Right lobe of liver (tissue), 6 donors: ENCODE measurements around the gene RREB1. TPM values are rescaled to one million over a fixed set of nuclear protein-coding genes. Genes with fewer than 3 reads are reported as not detected.

Experiments
- ATAC-seq, 4 donors: fragments of 200-7000 bp; cut with Tn5 transposase; one replicate each; pipeline ENCODE4 v1.9.1; 2020; ENCODE audit warnings: mild to moderate bottlenecking in 4 of 4, moderate library complexity in 4 of 4
- DNase-seq, 3 donors: peaks; one replicate each; pipeline ENCODE4 v3.0.0-alpha.2; 2020
- H3K27ac ChIP-seq, 3 donors: fragments of 200-600 bp; one replicate each; pipeline ENCODE4 v1.8.0; 2022
- H3K27me3 ChIP-seq, 2 donors: fragments of 200-600 bp; one replicate each; pipeline ENCODE4 v1.8.0; 2022
- H3K36me3 ChIP-seq, 4 donors: fragments of 200-600 bp; sonication (generic) in 1 of 4; one replicate each; pipeline versions ENCODE4 v1.5.1 to v1.8.0; 2017 to 2022; ENCODE audit warnings: control low read depth in 1 of 4
- H3K4me1 ChIP-seq, 4 donors: fragments of 200-600 bp; sonication (generic) in 1 of 4; one replicate each; pipeline versions ENCODE4 v1.5.1 to v1.8.0; 2017 to 2022; ENCODE audit warnings: control low read depth in 1 of 4
- H3K4me3 ChIP-seq, 3 donors: fragments of 200-600 bp; one replicate each; pipeline ENCODE4 v1.8.0; 2022
- H3K9me3 ChIP-seq, 4 donors: fragments of 200-600 bp; sonication (generic) in 1 of 4; one replicate each; pipeline versions ENCODE4 v1.5.1 to v1.8.0; 2017 to 2022; ENCODE audit warnings: control low read depth in 1 of 4
- CTCF ChIP-seq, 4 donors: fragments of 200-600 bp in 3 of 4; fragments of 450-650 bp in 1 of 4; IDR thresholded peaks; one replicate each; pipeline versions ENCODE4 v1.5.1 to v1.8.0; 2016 to 2022; ENCODE audit warnings: antibody characterized with exemption in 4 of 4, mild to moderate bottlenecking in 2 of 4
- POLR2A ChIP-seq: fragments of 450-650 bp; IDR thresholded peaks from one replicate; pipeline ENCODE4 v1.6.1; 2017; ENCODE audit warnings: antibody characterized with exemption, mild to moderate bottlenecking
- WGBS: methylation state at CpG from one replicate; pipeline ENCODE4 v1.1.6; 2018; ENCODE audit warnings: low coverage, low lambda C conversion rate; ENCODE audit not compliant: insufficient coverage; ENCODE audit errors: missing lambda C conversion rate; 5-methylcytosine and 5-hydroxymethylcytosine counted together
- intact Hi-C, 2 donors: fragments of 100-400 bp; cut with DNase I; formaldehyde crosslinking; loops; one replicate each; pipeline versions ENCODE4 v1.11.2 to v1.14.1; 2022
- total RNA-seq, 6 experiments: library from RNA; depleted of rRNA in 2 of 6; stranded (reverse); fragments of >200 nt in 2 of 6; fragmentation: NEBNext Ultra II Directional in 3 of 6; extraction: Animal tissue kit (Norgen Biotek cat#: 25700) in 3 of 6; gene quantifications; one replicate each; pipeline versions ENCODE4 v1.1.0 to v1.2.4, GENCODE V29; 2016 to 2023
- donor health status: DM: no; HTN: yes; CAD: no.
- donor health status: DM: no; HTN: no; CAD: no.
- donor health status: DM: no; HTN: no; CAD: no.
- donor health status: DM: no; HTN: yes; CAD: no.
- donor health status: DM: no; HTN: yes; CAD: no.

The RREB1 gene
- total RNA-seq, 6 experiments from 2014 or later = 28.7 to 46.3 (median 39.6) TPM

- intact Hi-C loops = loop anchor here in 1 of 2 donors (10.0 kb wide), 1 partner anchor 71 kb away; no protein-coding TSS in a partner anchor
- ATAC-seq (no peak), DNase-seq (no peak)
- H3K27me3 ChIP-seq = no peaks in the 10 kb centered on the region
- 71% methylated on average over 10 of the region's 12 CpGs for WGBS
- H3K4me1 ChIP-seq = peaks cover 2 to 96% (median 52%) of the 10 kb centered on the region in 4 donors
- TF ChIP-seq POLR2A (no peak), CTCF (IDR thresholded peaks at IDR 0.05) (no peak)
- no peaks in the 10 kb centered on the region for H3K9me3 ChIP-seq
- H3K4me3 ChIP-seq = no peak overlapping the region
- no peaks in the 10 kb centered on the region for H3K36me3 ChIP-seq
- H3K27ac ChIP-seq = peak overlapping the region in 1 of 3 donors; percentile 68
Observed at GRCh38 chr6:7163661-7164071, 55.9 kb downstream of the RREB1 start.

- H3K9me3 ChIP-seq = no peaks in the 10 kb centered on the region
- H3K36me3 ChIP-seq = no peaks in the 10 kb centered on the region
- DNase-seq = no peak
- intact Hi-C loops = loop anchor here in 1 of 2 donors (10.0 kb wide), 1 partner anchor 70 kb away; no protein-coding TSS in a partner anchor
- no peaks in the 10 kb centered on the region for H3K27me3 ChIP-seq
- no peak for ATAC-seq
- peaks cover 2 to 100% (median 55%) of the 10 kb centered on the region in 4 donors for H3K4me1 ChIP-seq
- WGBS = 40% methylated on average over 5 of the region's 5 CpGs
- H3K27ac ChIP-seq = peak overlapping the region in 1 of 3 donors; percentile 88
- TF ChIP-seq POLR2A (no peak), CTCF (IDR thresholded peaks at IDR 0.05) (no peak)
- no peak overlapping the region for H3K4me3 ChIP-seq
Observed at GRCh38 chr6:7164536-7165001, 56.8 kb downstream of the RREB1 start.

GRCh38 chr6:7165002-7165889, 57.5 kb downstream of the RREB1 start:
- DNase-seq = no peak
- Histone ChIP-seq H3K36me3 (no peaks in the 10 kb centered on the region), H3K27me3 (no peaks in the 10 kb centered on the region), H3K27ac (peak overlapping the region; percentile 45 to 88 (median 55)), H3K9me3 (no peaks in the 10 kb centered on the region), H3K4me3 (no peak overlapping the region), H3K4me1 (peaks cover 2 to 100% (median 58%) of the 10 kb centered on the region in 4 donors)
- intact Hi-C loops = loop anchor here in 1 of 2 donors (10.0 kb wide), 1 partner anchor 70 kb away; no protein-coding TSS in a partner anchor
- no peak for ATAC-seq
- WGBS = 44% methylated on average over 11 of the region's 11 CpGs
- TF ChIP-seq CTCF (IDR thresholded peaks at IDR 0.05) (no peak), POLR2A (no peak)

GRCh38 chr6:7165890-7166267, 58.1 kb downstream of the RREB1 start:
- intact Hi-C loops = loop anchor here in 1 of 2 donors (10.0 kb wide), 1 partner anchor 69 kb away; no protein-coding TSS in a partner anchor
- no peak for ATAC-seq
- Histone ChIP-seq H3K27ac (peak overlapping the region; percentile 45 to 88 (median 55)), H3K27me3 (no peaks in the 10 kb centered on the region), H3K4me1 (peaks cover 2 to 100% (median 60%) of the 10 kb centered on the region in 4 donors), H3K36me3 (no peaks in the 10 kb centered on the region), H3K4me3 (no peak overlapping the region), H3K9me3 (no peaks in the 10 kb centered on the region)
- no peak for TF ChIP-seq POLR2A
- no peak for TF ChIP-seq CTCF (IDR thresholded peaks at IDR 0.05)
- WGBS = no CpG with 5 or more reads among the region's 4 CpGs
- no peak for DNase-seq
